H1 (cell line): ENCODE data around the gene STX16. TPM values are rescaled to one million over a fixed set of nuclear protein-coding genes. Genes with fewer than 3 reads are reported as not detected.

ENCODE experiments used
- CTCF ChIA-PET: fragments of 300-600 bp; sonication (Branson Sonifier 250); formaldehyde crosslinking; loops from one replicate; lab custom pipeline; 2021; ENCODE audit not compliant: partially characterized antibody; lab: Charles Lee
- POLR2A ChIA-PET: fragments of 300-600 bp; sonication (Branson Sonifier 250); formaldehyde crosslinking; loops from one replicate; lab custom pipeline; 2021; ENCODE audit warnings: inconsistent platforms; ENCODE audit not compliant: partially characterized antibody; lab: Charles Lee
- DNase-seq, 2 experiments: peaks; one replicate each; pipeline versions ENCODE4 v3.0.0 to v3.0.0-alpha.2; 2010 to 2022; ENCODE audit warnings: low spot score in 2 of 2, low read depth in 1 of 2, mixed read lengths in 1 of 2
- FAIRE-seq: peaks from 2 replicates; lab custom pipeline; 2011; peaks lifted over from hg19 to GRCh38; lab: Jason Lieb, UNC
- H2AFZ ChIP-seq: 2 replicates; pipeline ENCODE4 v1.8.1; 2012; ENCODE audit warnings: low read length, inconsistent platforms
- H2AK5ac ChIP-seq: 2 replicates; pipeline ENCODE4 v1.6.1; 2013; ENCODE audit warnings: low read depth, low read length
- H2BK120ac ChIP-seq: replicated peaks from 2 replicates; pipeline ENCODE3; 2013; ENCODE audit warnings: low read depth, low read length, inconsistent platforms
- H2BK12ac ChIP-seq: 2 replicates; pipeline ENCODE4 v1.6.1; 2013; ENCODE audit warnings: low read depth, low read length
- H2BK15ac ChIP-seq: 2 replicates; pipeline ENCODE4 v1.6.1; 2013; ENCODE audit warnings: low read length
- H2BK20ac ChIP-seq: 2 replicates; pipeline ENCODE4 v1.6.1; 2013; ENCODE audit warnings: low read length
- H2BK5ac ChIP-seq: 2 replicates; pipeline ENCODE4 v1.6.1; 2013; ENCODE audit warnings: low read depth, low read length
- H3K14ac ChIP-seq: 2 replicates; pipeline ENCODE4 v1.6.1; 2013; ENCODE audit warnings: inconsistent platforms; ENCODE audit not compliant: insufficient read length
- H3K18ac ChIP-seq: 2 replicates; pipeline ENCODE4 v1.6.1; 2013; ENCODE audit warnings: low read length; ENCODE audit errors: extremely low read depth
- H3K23ac ChIP-seq: 2 replicates; pipeline ENCODE4 v1.6.1; 2013; ENCODE audit warnings: inconsistent platforms; ENCODE audit not compliant: insufficient read length
- H3K23me2 ChIP-seq: 2 replicates; pipeline ENCODE4 v1.6.1; 2013; ENCODE audit warnings: low read depth, low read length
- H3K27ac ChIP-seq: 2 replicates; pipeline ENCODE4 v1.6.1; 2011; ENCODE audit warnings: low read depth, low read length, inconsistent platforms
- H3K27me3 ChIP-seq, 4 experiments: replicated peaks in 1 of 4; 1 replicate in 1 of 4; 2 replicates in 3 of 4; pipeline versions ENCODE4 v1.6.1 to v1.8.1; 2011 to 2013; ENCODE audit warnings: low read length in 3 of 4, mild to moderate bottlenecking in 3 of 4, inconsistent platforms in 2 of 4, mixed read lengths in 2 of 4, moderate library complexity in 1 of 4; ENCODE audit not compliant: control insufficient read depth in 3 of 4, insufficient read depth in 3 of 4; ENCODE audit errors: extremely low read depth in 1 of 4
- H3K36me3 ChIP-seq, 4 experiments: 2 replicates each; pipeline versions ENCODE4 v1.6.1 to v1.8.1; 2011 to 2013; ENCODE audit warnings: mild to moderate bottlenecking in 4 of 4, low read length in 3 of 4, moderate library complexity in 2 of 4, control low read depth in 1 of 4, inconsistent platforms in 1 of 4; ENCODE audit not compliant: insufficient read depth in 4 of 4, control insufficient read depth in 2 of 4
- H3K4ac ChIP-seq: replicated peaks from 2 replicates; pipeline ENCODE3; 2013; ENCODE audit warnings: low read length, low read depth, mixed read lengths, inconsistent platforms; ENCODE audit not compliant: insufficient read length
- H3K4me1 ChIP-seq, 4 experiments: replicated peaks in 1 of 4; 1 replicate in 1 of 4; 2 replicates in 3 of 4; pipeline versions ENCODE4 v1.6.1 to v1.8.1; 2011 to 2013; ENCODE audit warnings: low read length in 3 of 4, inconsistent platforms in 2 of 4, mixed read lengths in 1 of 4; ENCODE audit not compliant: insufficient read depth in 4 of 4, control insufficient read depth in 3 of 4
- H3K4me2 ChIP-seq, 2 experiments: 2 replicates each; pipeline versions ENCODE4 v1.6.1 to v1.8.1; 2011 to 2013; ENCODE audit warnings: low read depth in 2 of 2, low read length in 2 of 2, control low read depth in 1 of 2, inconsistent platforms in 1 of 2, mild to moderate bottlenecking in 1 of 2; ENCODE audit not compliant: insufficient read depth in 1 of 2
- H3K4me3 ChIP-seq, 4 experiments: fragments of 200-600, 300-600 bp in 1 of 4; sonication (generic), shearing (Covaris generic), sonication (Bioruptor Twin) in 1 of 4; 2 replicates each; pipeline versions ENCODE4 v1.5.1 to v1.8.1; 2011 to 2016; ENCODE audit warnings: low read length in 4 of 4, low read depth in 3 of 4, control low read depth in 2 of 4, inconsistent platforms in 2 of 4, mild to moderate bottlenecking in 2 of 4, mixed read lengths in 1 of 4, moderate library complexity in 1 of 4; ENCODE audit not compliant: insufficient read depth in 2 of 4; ENCODE audit errors: extremely low read depth in 1 of 4
- H3K56ac ChIP-seq: replicated peaks from 2 replicates; pipeline ENCODE3; 2013; ENCODE audit warnings: low read depth, mild to moderate bottlenecking, mixed read lengths, low read length, inconsistent platforms; ENCODE audit not compliant: insufficient read length
- H3K79me1 ChIP-seq: 2 replicates; pipeline ENCODE4 v1.6.1; 2013; ENCODE audit warnings: low read depth, low read length, control low read depth
- H3K79me2 ChIP-seq, 2 experiments: 2 replicates each; pipeline versions ENCODE4 v1.6.1 to v1.8.1; 2012 to 2013; ENCODE audit warnings: low read length in 2 of 2, mild to moderate bottlenecking in 2 of 2, inconsistent platforms in 1 of 2; ENCODE audit not compliant: insufficient read depth in 2 of 2, control insufficient read depth in 1 of 2
- H3K9ac ChIP-seq, 4 experiments: replicated peaks in 1 of 4; 1 replicate in 1 of 4; 2 replicates in 3 of 4; pipeline versions ENCODE4 v1.6.1 to v1.8.1; 2011 to 2013; ENCODE audit warnings: low read depth in 3 of 4, low read length in 3 of 4, control low read depth in 2 of 4, mild to moderate bottlenecking in 2 of 4, moderate library complexity in 2 of 4, inconsistent platforms in 1 of 4; ENCODE audit errors: extremely low read depth in 1 of 4
- H3K9me3 ChIP-seq, 2 experiments: 2 replicates each; pipeline versions ENCODE4 v1.6.1 to v1.8.1; 2012 to 2013; ENCODE audit warnings: mild to moderate bottlenecking in 2 of 2, moderate library complexity in 2 of 2, control low read depth in 1 of 2, inconsistent platforms in 1 of 2, low read depth in 1 of 2, low read length in 1 of 2, mixed read lengths in 1 of 2; ENCODE audit not compliant: insufficient read depth in 2 of 2
- H4K20me1 ChIP-seq, 2 experiments: replicated peaks in 1 of 2; 2 replicates each; pipeline versions ENCODE3 to v1.8.1; 2011 to 2013; ENCODE audit warnings: inconsistent platforms in 2 of 2, low read length in 2 of 2, mild to moderate bottlenecking in 1 of 2; ENCODE audit not compliant: insufficient read depth in 2 of 2, control insufficient read depth in 1 of 2
- H4K5ac ChIP-seq: 2 replicates; pipeline ENCODE4 v1.6.1; 2013; ENCODE audit warnings: low read length, low read depth, mixed read lengths, inconsistent platforms; ENCODE audit not compliant: insufficient read length
- H4K8ac ChIP-seq: 2 replicates; pipeline ENCODE4 v1.8.0; 2013; ENCODE audit warnings: mild to moderate bottlenecking, moderate library complexity, low read length, inconsistent platforms; ENCODE audit not compliant: insufficient read depth; ENCODE audit errors: extremely low read depth
- H4K91ac ChIP-seq: replicated peaks from 2 replicates; pipeline ENCODE3; 2013; ENCODE audit warnings: low read length, mixed read lengths, inconsistent platforms; ENCODE audit not compliant: insufficient read length
- POLR2A ChIP-seq, 2 experiments: IDR thresholded peaks; 1 replicate in 1 of 2; 2 replicates in 1 of 2; pipeline ENCODE4 v1.6.1; 2011; ENCODE audit warnings: low read depth in 2 of 2, low read length in 2 of 2, mild to moderate bottlenecking in 2 of 2; ENCODE audit errors: control extremely low read depth in 1 of 2
- TBP ChIP-seq: IDR thresholded peaks from 2 replicates; pipeline ENCODE4 v1.6.1; 2011; ENCODE audit warnings: low read depth, low read length, improper control_type of control experiment
- WGBS, 2 experiments: shearing (Covaris generic) in 1 of 2; methylation state at CpG; one replicate each; pipeline versions ENCODE4 v1.1.6 to v1.1.7; 2013 to 2015; ENCODE audit warnings: low lambda C conversion rate in 2 of 2, mixed read lengths in 2 of 2, inconsistent platforms in 1 of 2, low coverage in 1 of 2, missing lambda C conversion rate in 1 of 2; ENCODE audit not compliant: insufficient replicate concordance in 2 of 2, insufficient coverage in 1 of 2, insufficient read length in 1 of 2; ENCODE audit errors: extremely low coverage in 1 of 2, missing lambda C conversion rate in 1 of 2; 5-methylcytosine and 5-hydroxymethylcytosine counted together
- polyA plus RNA-seq, 7 experiments: library from polyadenylated mRNA; depleted of rRNA in 3 of 7; stranded (reverse) in 5 of 7; unstranded in 2 of 7; fragments of >200 nt in 5 of 7; fragments of 200-250 nt in 2 of 7; gene quantifications; 1 replicate in 5 of 7; 2 replicates in 1 of 7; 4 replicates in 1 of 7; pipeline versions ENCODE4 v1.2.1 to v1.2.3, GENCODE V29; 2011 to 2013; ENCODE audit warnings: missing spikeins in 2 of 7, mixed read lengths in 2 of 7
- total RNA-seq: library from RNA; stranded (reverse); fragmentation: NEBNext Ultra II Directional; extraction: Animal tissue kit (Norgen Biotek cat#: 25700); gene quantifications from 2 replicates; pipeline ENCODE4 v1.2.1, GENCODE V29; 2021

STX16 gene
- total and polyA plus RNA-seq, 2 of the 8 experiments (the other 6 are each of a cell fraction or from before 2014, with no cell fraction given), result 45.2 to 61.6 TPM

DNA sequence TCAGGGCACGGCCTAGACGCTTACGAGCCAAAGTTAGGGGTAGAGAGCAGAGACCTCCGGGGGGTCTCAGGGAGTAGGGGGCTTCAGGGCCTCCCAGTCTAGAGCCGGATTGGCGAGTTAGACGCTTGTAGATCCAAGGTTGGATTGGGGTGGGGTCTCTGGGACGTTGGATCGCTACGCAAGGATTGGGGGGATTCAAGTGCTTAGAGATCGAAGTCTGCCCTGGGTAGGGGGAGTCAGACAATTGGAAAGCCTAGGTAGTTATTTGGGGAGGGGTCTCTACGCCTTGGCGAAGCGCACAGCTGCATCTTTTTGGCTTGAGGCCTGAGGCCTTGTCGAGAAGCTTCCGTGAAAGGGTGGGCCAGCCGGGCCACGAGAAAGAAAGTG is 469 bp downstream of the STX16 start:
- Histone ChIP-seq H4K20me1 (no peaks in the 10 kb centered on the region), H2AFZ (no peak overlapping the region), H3K27me3 (peaks cover 0 to 3% (median 0%) of the 10 kb centered on the region in 4 experiments; a peak in 2 of 7 replicates), H3K23ac (no peak overlapping the region), H2BK120ac (peak overlapping the region; percentile 58), H4K91ac (peak overlapping the region; percentile 99), H3K4me2 (peak overlapping the region; percentile 86 to 91), H3K4me3 (peak overlapping the region; percentile 63 to 90 (median 82)), H2BK5ac (peak overlapping the region; percentile 98), H3K14ac (no peak overlapping the region), H4K8ac (peak overlapping the region; percentile 93), H3K4ac (peak overlapping the region; percentile 96), H3K56ac (peak overlapping the region; percentile 93), H2BK20ac (0 out of 2 replicates have a peak overlapping the region, but pooled peaks have one; percentile 77), H3K23me2 (peaks cover 19% of the 10 kb centered on the region), H2BK12ac (peak overlapping the region; percentile 77; the same call in 1 of the 2 replicates), H4K5ac (peak overlapping the region; percentile 92), H3K18ac (peak overlapping the region; percentile 95), H3K9me3 (no peaks in the 10 kb centered on the region), H3K36me3 (peaks cover 0 to 3% (median 0%) of the 10 kb centered on the region in 4 experiments; a peak in 1 of 8 replicates), H3K79me1 (no peaks in the 10 kb centered on the region), H3K79me2 (peaks cover 17 to 51% of the 10 kb centered on the region in 2 experiments), H3K27ac (peak overlapping the region; percentile 84), H2BK15ac (peak overlapping the region; percentile 97; the same call in 1 of the 2 replicates), H2AK5ac (peak overlapping the region; percentile 75; the same call in 1 of the 2 replicates), H3K4me1 (peaks cover 5 to 10% (median 9%) of the 10 kb centered on the region in 4 experiments; a peak in 6 of 7 replicates), H3K9ac (peak overlapping the region; percentile 37 to 78 (median 67))
- TF ChIP-seq POLR2A (IDR thresholded peaks at IDR 0.05; ENCODE audit: control extremely low read depth in 1 of 2, low read depth in 2 of 2, low read length in 2 of 2) (0 out of 3 replicates have a peak, but pooled peaks of 1 of the 2 experiments have one; percentile 27), TBP (no peak)
- FAIRE-seq, result no peak
- no peak for DNase-seq
- POLR2A ChIA-PET, result interaction anchor here (0.6 to 11.7 kb wide), 29 partner anchors 12 to 264 kb away, joined by 3 to 242 read pairs (median 5); partner anchors contain the start of genes GNAS and NPEPL1
- 9% methylated on average over 18 of the region's 18 CpGs; no CpG with 5 or more reads in 1 of the 2 experiments for WGBS, 2 experiments
- CTCF ChIA-PET, result interaction anchor here (0.6 to 7.7 kb wide), 40 partner anchors 12 to 348 kb away, joined by 3 to 57 read pairs (median 4); no protein-coding TSS in a partner anchor
